Thyroid gland (tissue), 4 donors: ENCODE data around the gene ADD1. TPM values are rescaled to one million over a fixed set of nuclear protein-coding genes. Genes with fewer than 3 reads are reported as not detected.
A peak's percentile ranks its signal among the peaks of the same experiment; 100 is the strongest.

Experiments
- DNase-seq, 2 donors: peaks; one replicate each; pipeline ENCODE4 v3.0.0-alpha.2; 2019
- H3K27ac ChIP-seq, 3 donors: fragments of 200-600 bp; sonication (generic); 1 replicate in 2 of 3; 2 replicates in 1 of 3; pipeline ENCODE4 v1.5.1; 2016 to 2019; ENCODE audit warnings: mild to moderate bottlenecking in 1 of 3, moderate library complexity in 1 of 3
- H3K27me3 ChIP-seq: fragments of 200-600 bp; sonication (generic); one replicate; pipeline ENCODE4 v1.5.1; 2019
- H3K36me3 ChIP-seq, 2 donors: fragments of 200-600 bp; sonication (generic); one replicate each; pipeline ENCODE4 v1.5.1; 2016 to 2019
- H3K4me1 ChIP-seq, 2 donors: fragments of 200-600 bp; sonication (generic); one replicate each; pipeline ENCODE4 v1.5.1; 2017 to 2019
- H3K4me3 ChIP-seq, 3 donors: fragments of 200-600 bp; sonication (generic); replicated peaks in 1 of 3; 1 replicate in 2 of 3; 2 replicates in 1 of 3; pipeline ENCODE4 v1.5.1; 2016; ENCODE audit warnings: mild to moderate bottlenecking in 1 of 3
- H3K9me3 ChIP-seq: fragments of 200-600 bp; sonication (generic); one replicate; pipeline ENCODE4 v1.5.1; 2017
- CTCF ChIP-seq, 6 experiments: fragments of 200-600 bp in 3 of 6; fragments of 450-650 bp in 3 of 6; sonication (generic) in 3 of 6; IDR thresholded peaks; one replicate each; pipeline ENCODE4 v1.5.1; 2016 to 2019; ENCODE audit warnings: antibody characterized with exemption in 6 of 6, mild to moderate bottlenecking in 2 of 6, inconsistent platforms in 1 of 6, moderate library complexity in 1 of 6
- POLR2A ChIP-seq, 2 donors: fragments of 450-650 bp; IDR thresholded peaks; one replicate each; pipeline ENCODE4 v1.6.1; 2017; ENCODE audit warnings: antibody characterized with exemption in 2 of 2, mild to moderate bottlenecking in 2 of 2, moderate library complexity in 1 of 2
- WGBS, 2 donors: methylation state at CpG; one replicate each; pipeline ENCODE4 v1.1.5; 2017; 5-methylcytosine and 5-hydroxymethylcytosine counted together
- intact Hi-C: fragments of 100-400 bp; cut with DNase I; formaldehyde crosslinking; loops from one replicate; pipeline ENCODE4 v1.15.1; 2023
- total RNA-seq, 4 donors: library from RNA; depleted of rRNA; stranded (reverse); fragments of >200 nt; gene quantifications; one replicate each; pipeline ENCODE4 v1.2.3, GENCODE V29; 2016

The ADD1 gene
- total RNA-seq, 4 donors from 2014 or later, result 190 to 222 (median 194) TPM

- peaks cover 7 to 31% of the 10 kb centered on the region in 2 donors for H3K36me3 ChIP-seq
These were observed 50.1 kb downstream of the ADD1 start for GRCh38 chr4:2893772-2894171.

GRCh38 chr4:2898001-2898400 lies 54.4 kb downstream of the ADD1 start:
- Histone ChIP-seq H3K27me3 (no peaks in the 10 kb centered on the region), H3K4me1 (no peaks in the 10 kb centered on the region), H3K36me3 (peaks cover 24 to 60% of the 10 kb centered on the region in 2 donors), H3K27ac (no peak overlapping the region), H3K4me3 (no peak overlapping the region), H3K9me3 (no peaks in the 10 kb centered on the region)
- DNase-seq, result peak; percentile 37 to 48
- 54 to 77% methylated on average over 3 of the region's 3 CpGs for WGBS, 2 donors
- no peak for TF ChIP-seq CTCF (IDR thresholded peaks at IDR 0.05)
- TF ChIP-seq POLR2A (IDR thresholded peaks at IDR 0.05), result no peak
- intact Hi-C loops, result no loop called here

More at GRCh38 chr4:2893772-2894171, 50.1 kb downstream of the ADD1 start:
- intact Hi-C loops, result no loop called here
- Histone ChIP-seq H3K4me3 (no peak overlapping the region), H3K9me3 (no peaks in the 10 kb centered on the region), H3K27ac (no peak overlapping the region), H3K27me3 (no peaks in the 10 kb centered on the region), H3K4me1 (no peaks in the 10 kb centered on the region)
- TF ChIP-seq POLR2A (IDR thresholded peaks at IDR 0.05) (no peak), CTCF (IDR thresholded peaks at IDR 0.05) (no peak)
- WGBS, 2 donors, result 62 to 67% methylated on average over 5 of the region's 5 CpGs
- no peak for DNase-seq

GRCh38 chr4:2900741-2901140 lies 57.1 kb downstream of the ADD1 start:
- H3K36me3 ChIP-seq, result peaks cover 34 to 64% of the 10 kb centered on the region in 2 donors
- H3K4me3 ChIP-seq, result no peak overlapping the region
- no peak overlapping the region for H3K27ac ChIP-seq
- no peaks in the 10 kb centered on the region for H3K9me3 ChIP-seq
- no peaks in the 10 kb centered on the region for H3K4me1 ChIP-seq
- intact Hi-C loops, result no loop called here
- no peak for TF ChIP-seq CTCF (IDR thresholded peaks at IDR 0.05)
- TF ChIP-seq POLR2A (IDR thresholded peaks at IDR 0.05), result no peak
- no peak for DNase-seq
- 97 to 98% methylated on average over 6 of the region's 6 CpGs for WGBS, 2 donors
- H3K27me3 ChIP-seq, result no peaks in the 10 kb centered on the region

GRCh38 chr4:2901186-2901585 lies 57.5 kb downstream of the ADD1 start:
- TF ChIP-seq CTCF (IDR thresholded peaks at IDR 0.05) (no peak), POLR2A (IDR thresholded peaks at IDR 0.05) (no peak)
- Histone ChIP-seq H3K9me3 (no peaks in the 10 kb centered on the region), H3K36me3 (peaks cover 39 to 66% of the 10 kb centered on the region in 2 donors), H3K4me1 (no peaks in the 10 kb centered on the region), H3K27ac (no peak overlapping the region), H3K4me3 (no peak overlapping the region), H3K27me3 (no peaks in the 10 kb centered on the region)
- no peak for DNase-seq
- WGBS, 2 donors, result 95 to 98% methylated on average over 3 of the region's 3 CpGs
- intact Hi-C loops, result no loop called here

- Histone ChIP-seq H3K27me3 (no peaks in the 10 kb centered on the region), H3K4me1 (no peaks in the 10 kb centered on the region), H3K27ac (no peak overlapping the region), H3K36me3 (peaks cover 48 to 57% of the 10 kb centered on the region in 2 donors), H3K9me3 (no peaks in the 10 kb centered on the region), H3K4me3 (no peak overlapping the region)
- intact Hi-C loops, result no loop called here
- DNase-seq, result no peak
- 89 to 100% methylated on average over 2 of the region's 2 CpGs for WGBS, 2 donors
- no peak for TF ChIP-seq CTCF (IDR thresholded peaks at IDR 0.05)
- no peak for TF ChIP-seq POLR2A (IDR thresholded peaks at IDR 0.05)
These were observed 58.5 kb downstream of the ADD1 start for GRCh38 chr4:2902126-2902525.
